HCT116 (cell line): ENCODE data around the gene ELOB. TPM values are rescaled to one million over a fixed set of nuclear protein-coding genes. Genes with fewer than 3 reads are reported as not detected.

ENCODE experiments used
- ATAC-seq: fragments of 200-7000 bp; cut with Tn5 transposase; 2 replicates; pipeline ENCODE4 v1.9.1; 2020; ENCODE audit warnings: mild to moderate bottlenecking, moderate library complexity
- BruUV-seq: library from RNA; stranded (reverse); fragments of 400-500 nt; replicated peaks from 2 replicates; lab custom pipeline; 2021; lab: Mats Ljungman, UMichigan
- CTCF ChIA-PET: fragments of 300-600 bp; sonication (Branson Sonifier 250); formaldehyde crosslinking; loops from one replicate; lab custom pipeline; 2021; ENCODE audit warnings: antibody characterized with exemption; lab: Charles Lee
- POLR2A ChIA-PET: fragments of 300-600, 350-600 bp; sonication (Branson Sonifier 250); formaldehyde crosslinking; loops from one replicate; lab custom pipeline; 2021; ENCODE audit warnings: antibody characterized with exemption; lab: Charles Lee
- RAD21 ChIA-PET, 2 experiments: fragments of 300-600 bp; sonication (Branson Sonifier 250); formaldehyde crosslinking; loops; one replicate each; lab custom pipeline; 2023; ENCODE audit warnings: low total read pairs in 2 of 2; ENCODE audit not compliant: uncharacterized antibody in 2 of 2, unreplicated experiment in 2 of 2, low non-redundant PET in 1 of 2; lab: Charles Lee
- DNase-seq: peaks from one replicate; pipeline ENCODE4 v3.0.0-alpha.2; 2010; ENCODE audit warnings: low read depth, low spot score
- H2AFZ ChIP-seq: fragments of 200-600 bp; shearing (Covaris generic), sonication (generic); 2 replicates; pipeline ENCODE4 v1.6.1; 2017; ENCODE audit warnings: low read depth, mixed run types, mixed read lengths, antibody characterized with exemption, low read length; ENCODE audit not compliant: poor library complexity, severe bottlenecking
- H3K27ac ChIP-seq: 2 replicates; pipeline ENCODE4 v1.5.1; 2012; ENCODE audit warnings: low read depth, low read length
- H3K27me3 ChIP-seq: fragments of 200-600 bp; sonication (generic); 2 replicates; pipeline ENCODE4 v1.6.1; 2016; ENCODE audit warnings: mixed run types, low read length, mixed read lengths; ENCODE audit not compliant: insufficient read depth
- H3K36me3 ChIP-seq, 2 experiments: fragments of 200-500 bp in 1 of 2; fragments of 200-600 bp in 1 of 2; sonication (Bioruptor generic) in 1 of 2; sonication (generic) in 1 of 2; 2 replicates each; pipeline versions ENCODE4 v1.5.1 to v1.6.1; 2014 to 2016; ENCODE audit warnings: low read length in 2 of 2, inconsistent platforms in 1 of 2, mixed read lengths in 1 of 2, mixed run types in 1 of 2; ENCODE audit not compliant: insufficient read depth in 2 of 2, control insufficient read depth in 1 of 2
- H3K4me1 ChIP-seq, 2 experiments: fragments of 200-600 bp in 1 of 2; sonication (generic) in 1 of 2; 2 replicates each; pipeline versions ENCODE4 v1.5.1 to v1.6.1; 2012 to 2017; ENCODE audit warnings: low read length in 2 of 2, inconsistent platforms in 1 of 2, mild to moderate bottlenecking in 1 of 2, mixed read lengths in 1 of 2, mixed run types in 1 of 2, moderate library complexity in 1 of 2; ENCODE audit not compliant: insufficient read depth in 2 of 2, control insufficient read depth in 1 of 2
- H3K4me2 ChIP-seq: fragments of 200-600 bp; sonication (generic); 2 replicates; pipeline ENCODE4 v1.6.1; 2017; ENCODE audit warnings: mixed run types, low read length, mixed read lengths
- H3K4me3 ChIP-seq, 2 experiments: fragments of 200-600 bp in 1 of 2; sonication (generic) in 1 of 2; replicated peaks in 1 of 2; 2 replicates each; pipeline ENCODE4 v1.5.1; 2011 to 2016; ENCODE audit warnings: low read length in 2 of 2, control low read depth in 1 of 2, low read depth in 1 of 2, mild to moderate bottlenecking in 1 of 2, mixed read lengths in 1 of 2, mixed run types in 1 of 2
- H3K79me2 ChIP-seq: fragments of 200-600 bp; sonication (generic); 2 replicates; pipeline ENCODE4 v1.6.1; 2017; ENCODE audit warnings: mild to moderate bottlenecking, mixed run types, low read length, moderate library complexity, mixed read lengths; ENCODE audit not compliant: insufficient read depth
- H3K9ac ChIP-seq: fragments of 200-600 bp; sonication (generic); 2 replicates; pipeline ENCODE4 v1.6.1; 2016; ENCODE audit warnings: low read length, mixed read lengths
- H3K9me2 ChIP-seq: fragments of 200-600 bp; sonication (generic), shearing (Covaris generic); 2 replicates; pipeline ENCODE4 v1.6.1; 2017; ENCODE audit warnings: mixed run types, mild to moderate bottlenecking, moderate library complexity; ENCODE audit not compliant: insufficient read depth
- H3K9me3 ChIP-seq, 2 experiments: fragments of 200-500 bp in 1 of 2; fragments of 200-600 bp in 1 of 2; sonication (Bioruptor generic) in 1 of 2; sonication (generic) in 1 of 2; 2 replicates each; pipeline ENCODE4 v1.6.1; 2014 to 2017; ENCODE audit warnings: low read length in 2 of 2, mixed read lengths in 2 of 2, inconsistent platforms in 1 of 2, low read depth in 1 of 2, mild to moderate bottlenecking in 1 of 2, mixed run types in 1 of 2, moderate library complexity in 1 of 2; ENCODE audit not compliant: control insufficient read depth in 1 of 2, insufficient read depth in 1 of 2
- H4K20me1 ChIP-seq: fragments of 200-600 bp; sonication (generic), shearing (Covaris generic); 2 replicates; pipeline ENCODE4 v1.6.1; 2017; ENCODE audit warnings: mixed run types, mild to moderate bottlenecking, moderate library complexity; ENCODE audit not compliant: insufficient read depth
- CEBPB ChIP-seq: IDR thresholded peaks from 2 replicates; pipeline ENCODE4 v1.6.1; 2012; ENCODE audit warnings: low read depth
- ELF1 ChIP-seq: IDR thresholded peaks from 2 replicates; pipeline ENCODE4 v1.6.1; 2012; ENCODE audit warnings: low read depth, borderline replicate concordance
- EZH2 ChIP-seq: fragments of 200-600 bp; sonication (generic); IDR thresholded peaks from 2 replicates; pipeline ENCODE4 v1.6.1; 2017; ENCODE audit warnings: antibody characterized with exemption, mixed run types
- EZH2phosphoT487 ChIP-seq: fragments of 200-600 bp; IDR thresholded peaks from 2 replicates; pipeline ENCODE4 v1.6.1; 2018; ENCODE audit warnings: antibody characterized with exemption, borderline replicate concordance
- POLR2A ChIP-seq: IDR thresholded peaks from 2 replicates; pipeline ENCODE4 v1.7.0; 2011; ENCODE audit warnings: borderline replicate concordance; ENCODE audit not compliant: insufficient read depth, insufficient read length; ENCODE audit errors: extremely low read depth
- RAD21 ChIP-seq: IDR thresholded peaks from 2 replicates; pipeline ENCODE4 v1.6.1; 2012; ENCODE audit warnings: low read depth, mild to moderate bottlenecking
- SIN3A ChIP-seq: IDR thresholded peaks from 2 replicates; pipeline ENCODE4 v1.6.1; 2012; ENCODE audit warnings: low read depth
- SP1 ChIP-seq: IDR thresholded peaks from 2 replicates; pipeline ENCODE4 v1.6.1; 2012; ENCODE audit warnings: low read depth
- SRF ChIP-seq: IDR thresholded peaks from 2 replicates; pipeline ENCODE4 v1.6.1; 2012; ENCODE audit warnings: low read depth
- intact Hi-C: fragments of 100-400 bp; cut with micrococcal nuclease; formaldehyde crosslinking; loops from 2 replicates; pipeline ENCODE4 v1.10.0; 2022
- total RNA-seq: library from RNA; stranded (reverse); gene quantifications from one replicate; pipeline ENCODE4 v1.2.1, GENCODE V29; 2021; ENCODE audit not compliant: unreplicated experiment
- TF ChIP-seq, protein P1 (sequence below): IDR thresholded peaks from 2 replicates; pipeline ENCODE4 v1.6.1; 2012
- TF ChIP-seq, protein P2 (sequence below): IDR thresholded peaks from 2 replicates; pipeline ENCODE4 v1.6.1; 2012; ENCODE audit warnings: low read depth

The ELOB gene
- total RNA-seq, 1 experiment from 2014 or later = 239 TPM

DNA sequence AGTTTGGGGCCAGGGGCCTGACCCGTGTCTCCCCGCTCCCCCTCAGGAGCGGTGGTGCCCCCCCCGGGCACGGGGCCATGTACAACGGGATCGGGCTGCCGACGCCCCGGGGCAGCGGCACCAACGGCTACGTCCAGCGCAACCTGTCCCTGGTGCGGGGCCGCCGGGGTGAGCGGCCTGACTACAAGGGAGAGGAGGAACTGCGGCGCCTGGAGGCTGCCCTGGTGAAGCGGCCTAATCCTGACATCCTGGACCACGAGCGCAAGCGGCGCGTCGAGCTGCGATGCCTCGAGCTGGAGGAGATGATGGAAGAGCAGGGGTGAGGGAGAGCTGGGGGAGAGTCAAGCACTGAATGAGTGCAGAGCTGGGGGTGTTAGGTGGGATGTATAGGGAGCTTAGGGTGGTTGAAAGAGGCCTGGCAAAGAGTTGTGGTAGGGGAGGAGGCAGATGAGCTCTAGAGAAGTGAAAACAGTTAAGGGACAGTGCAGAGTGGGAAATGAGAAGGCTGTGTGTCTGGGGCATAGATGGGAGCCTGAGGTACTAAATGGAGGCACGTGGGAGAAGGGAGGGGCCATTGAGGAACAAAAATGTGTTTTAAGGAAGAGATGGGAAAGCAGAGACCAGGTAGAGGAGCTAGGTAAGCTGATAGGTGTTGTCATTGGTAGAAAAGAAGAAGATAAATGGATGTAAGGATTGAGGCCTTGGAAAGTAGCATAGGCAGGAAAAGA is 20.6 kb downstream of the ELOB start:
- DNase-seq = no peak
- peaks cover 48% of the 10 kb centered on the region; the same call in 1 of the 2 replicates for H4K20me1 ChIP-seq
- intact Hi-C loops = no loop called here
- no peaks in the 10 kb centered on the region for H3K27me3 ChIP-seq
- TF ChIP-seq ELF1 (no peak), CEBPB (no peak), SIN3A (0 out of 2 replicates have a peak, but pooled peaks have one; percentile 33)
- TF ChIP-seq, protein P1, sequence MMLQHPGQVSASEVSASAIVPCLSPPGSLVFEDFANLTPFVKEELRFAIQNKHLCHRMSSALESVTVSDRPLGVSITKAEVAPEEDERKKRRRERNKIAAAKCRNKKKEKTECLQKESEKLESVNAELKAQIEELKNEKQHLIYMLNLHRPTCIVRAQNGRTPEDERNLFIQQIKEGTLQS = no peak
- TF ChIP-seq, all 23 proteins: peak for 1
- no peak overlapping the region for H3K9ac ChIP-seq
- H3K4me2 ChIP-seq = no peak overlapping the region
- H2AFZ ChIP-seq = no peak overlapping the region
- ChIA-PET POLR2A (no interaction called here), RAD21 (no interaction called here), CTCF (no interaction called here)
- no peak for ATAC-seq
- H3K27ac ChIP-seq = peak overlapping the region; percentile 14; the same call in 1 of the 2 replicates
- no peaks in the 10 kb centered on the region for H3K9me2 ChIP-seq
- peaks cover 91% of the 10 kb centered on the region for H3K79me2 ChIP-seq
- H3K4me1 ChIP-seq = peaks cover 9 to 21% of the 10 kb centered on the region in 2 experiments
- H3K4me3 ChIP-seq = no peak overlapping the region
- no TSS peak for BruUV-seq
- peaks cover 52 to 71% of the 10 kb centered on the region in 2 experiments for H3K36me3 ChIP-seq
- H3K9me3 ChIP-seq = no peaks in the 10 kb centered on the region

DNA sequence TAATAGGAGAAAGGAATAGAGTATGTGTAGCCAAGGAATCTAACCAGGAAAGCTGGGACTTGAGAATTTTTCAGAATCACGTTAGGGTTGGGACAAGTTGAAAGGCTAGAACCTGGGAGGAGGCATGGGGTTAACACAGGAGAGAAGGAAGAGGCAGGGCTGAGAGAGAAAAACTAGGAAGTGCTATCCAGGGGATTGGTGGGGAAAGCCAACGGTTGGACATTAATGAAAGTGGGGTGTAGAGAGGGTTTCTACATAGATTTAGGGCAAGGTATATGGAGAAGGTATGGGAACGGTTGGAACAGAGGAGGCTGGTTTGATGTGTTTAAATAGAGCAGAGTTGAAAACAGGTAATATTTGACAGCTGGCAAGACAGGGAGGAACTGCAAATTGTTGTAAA is 21.9 kb downstream of the ELOB start:
- Histone ChIP-seq H3K27ac (no peak overlapping the region), H3K79me2 (peaks cover 90% of the 10 kb centered on the region), H4K20me1 (peaks cover 42% of the 10 kb centered on the region; the same call in 1 of the 2 replicates), H3K4me2 (peak overlapping the region; percentile 76; the same call in 1 of the 2 replicates), H3K4me1 (peaks cover 18 to 32% of the 10 kb centered on the region in 2 experiments), H3K9ac (peak overlapping the region; percentile 90; the same call in 1 of the 2 replicates), H3K27me3 (no peaks in the 10 kb centered on the region), H3K9me2 (no peaks in the 10 kb centered on the region), H3K9me3 (no peaks in the 10 kb centered on the region), H3K36me3 (peaks cover 40 to 58% of the 10 kb centered on the region in 2 experiments), H2AFZ (no peak overlapping the region), H3K4me3 (peak overlapping the region in 1 of 2 experiments; percentile 92; a peak in 1 of 4 replicates)
- no peak for DNase-seq
- BruUV-seq = no TSS peak
- TF ChIP-seq, protein P2, sequence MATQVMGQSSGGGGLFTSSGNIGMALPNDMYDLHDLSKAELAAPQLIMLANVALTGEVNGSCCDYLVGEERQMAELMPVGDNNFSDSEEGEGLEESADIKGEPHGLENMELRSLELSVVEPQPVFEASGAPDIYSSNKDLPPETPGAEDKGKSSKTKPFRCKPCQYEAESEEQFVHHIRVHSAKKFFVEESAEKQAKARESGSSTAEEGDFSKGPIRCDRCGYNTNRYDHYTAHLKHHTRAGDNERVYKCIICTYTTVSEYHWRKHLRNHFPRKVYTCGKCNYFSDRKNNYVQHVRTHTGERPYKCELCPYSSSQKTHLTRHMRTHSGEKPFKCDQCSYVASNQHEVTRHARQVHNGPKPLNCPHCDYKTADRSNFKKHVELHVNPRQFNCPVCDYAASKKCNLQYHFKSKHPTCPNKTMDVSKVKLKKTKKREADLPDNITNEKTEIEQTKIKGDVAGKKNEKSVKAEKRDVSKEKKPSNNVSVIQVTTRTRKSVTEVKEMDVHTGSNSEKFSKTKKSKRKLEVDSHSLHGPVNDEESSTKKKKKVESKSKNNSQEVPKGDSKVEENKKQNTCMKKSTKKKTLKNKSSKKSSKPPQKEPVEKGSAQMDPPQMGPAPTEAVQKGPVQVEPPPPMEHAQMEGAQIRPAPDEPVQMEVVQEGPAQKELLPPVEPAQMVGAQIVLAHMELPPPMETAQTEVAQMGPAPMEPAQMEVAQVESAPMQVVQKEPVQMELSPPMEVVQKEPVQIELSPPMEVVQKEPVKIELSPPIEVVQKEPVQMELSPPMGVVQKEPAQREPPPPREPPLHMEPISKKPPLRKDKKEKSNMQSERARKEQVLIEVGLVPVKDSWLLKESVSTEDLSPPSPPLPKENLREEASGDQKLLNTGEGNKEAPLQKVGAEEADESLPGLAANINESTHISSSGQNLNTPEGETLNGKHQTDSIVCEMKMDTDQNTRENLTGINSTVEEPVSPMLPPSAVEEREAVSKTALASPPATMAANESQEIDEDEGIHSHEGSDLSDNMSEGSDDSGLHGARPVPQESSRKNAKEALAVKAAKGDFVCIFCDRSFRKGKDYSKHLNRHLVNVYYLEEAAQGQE = no peak
- TF ChIP-seq RAD21 (no peak), SP1 (no peak), POLR2A (no peak), EZH2phosphoT487 (no peak), EZH2 (no peak), CEBPB (no peak), SRF (no peak)
- TF ChIP-seq, protein P1 = no peak
- intact Hi-C loops = no loop called here
- POLR2A ChIA-PET = no interaction called here
- RAD21 ChIA-PET = no interaction called here
- ATAC-seq = no peak
- CTCF ChIA-PET = no interaction called here
